Gastrocnemius medialis (tissue), 4 donors: ENCODE data around the gene CTDSPL.

Experiments
- POLR2A ChIP-seq, 2 donors: fragments of 450-650 bp; IDR thresholded peaks; one replicate each; pipeline ENCODE4 v1.6.1; 2017; ENCODE audit warnings: antibody characterized with exemption in 2 of 2, mild to moderate bottlenecking in 2 of 2, moderate library complexity in 2 of 2
- TF ChIP-seq, protein P1 (sequence below), 5 experiments: fragments of 450-650 bp in 3 of 5; fragments of 200-600 bp in 2 of 5; sonication (generic) in 2 of 5; IDR thresholded peaks in 4 of 5; conservative IDR thresholded peaks in 1 of 5; 1 replicate in 4 of 5; 2 replicates in 1 of 5; pipeline ENCODE4 v1.5.1; 2016 to 2019; ENCODE audit warnings: antibody characterized with exemption in 5 of 5, mild to moderate bottlenecking in 3 of 5, moderate library complexity in 3 of 5

DNA sequence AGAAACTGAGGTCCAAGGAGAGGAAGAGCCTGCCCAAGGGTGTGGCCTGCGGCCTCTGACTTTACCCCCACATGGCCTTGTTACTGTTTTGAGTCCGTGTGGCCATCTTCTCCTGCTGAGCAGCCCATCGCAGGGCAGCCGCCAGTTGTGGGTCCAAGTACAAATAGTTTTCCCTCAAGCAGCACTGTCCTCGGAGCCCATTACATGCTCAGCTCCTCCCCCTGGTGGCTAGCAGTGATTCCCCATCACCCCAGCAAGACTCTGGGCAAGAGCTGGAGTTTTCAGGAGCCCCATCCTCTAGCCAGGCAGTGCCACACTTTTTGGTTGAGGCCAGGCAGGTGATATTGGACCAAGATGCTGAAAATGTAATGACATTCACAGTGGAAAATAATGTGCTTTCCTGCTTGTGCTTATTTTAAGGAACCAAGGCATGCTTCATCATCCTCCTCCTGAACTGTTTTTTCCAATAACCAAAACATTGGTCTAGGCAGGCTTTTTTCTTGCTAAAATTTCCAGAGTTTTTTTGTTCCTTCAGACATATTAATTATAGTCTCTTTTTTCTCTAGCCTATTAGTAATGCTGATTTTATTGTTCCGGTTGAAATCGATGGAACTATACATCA lies 105.7 kb downstream of the CTDSPL start:
- TF ChIP-seq, protein P1, sequence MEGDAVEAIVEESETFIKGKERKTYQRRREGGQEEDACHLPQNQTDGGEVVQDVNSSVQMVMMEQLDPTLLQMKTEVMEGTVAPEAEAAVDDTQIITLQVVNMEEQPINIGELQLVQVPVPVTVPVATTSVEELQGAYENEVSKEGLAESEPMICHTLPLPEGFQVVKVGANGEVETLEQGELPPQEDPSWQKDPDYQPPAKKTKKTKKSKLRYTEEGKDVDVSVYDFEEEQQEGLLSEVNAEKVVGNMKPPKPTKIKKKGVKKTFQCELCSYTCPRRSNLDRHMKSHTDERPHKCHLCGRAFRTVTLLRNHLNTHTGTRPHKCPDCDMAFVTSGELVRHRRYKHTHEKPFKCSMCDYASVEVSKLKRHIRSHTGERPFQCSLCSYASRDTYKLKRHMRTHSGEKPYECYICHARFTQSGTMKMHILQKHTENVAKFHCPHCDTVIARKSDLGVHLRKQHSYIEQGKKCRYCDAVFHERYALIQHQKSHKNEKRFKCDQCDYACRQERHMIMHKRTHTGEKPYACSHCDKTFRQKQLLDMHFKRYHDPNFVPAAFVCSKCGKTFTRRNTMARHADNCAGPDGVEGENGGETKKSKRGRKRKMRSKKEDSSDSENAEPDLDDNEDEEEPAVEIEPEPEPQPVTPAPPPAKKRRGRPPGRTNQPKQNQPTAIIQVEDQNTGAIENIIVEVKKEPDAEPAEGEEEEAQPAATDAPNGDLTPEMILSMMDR (IDR thresholded peaks at IDR 0.05 in 4 of 5, conservative IDR thresholded peaks at IDR 0.05 in 1 of 5), result peak; percentile 37 to 78 (median 70)
- TF ChIP-seq POLR2A (IDR thresholded peaks at IDR 0.05), result no peak
